GM19452 (cell line): ENCODE results near the gene CEPT1.

Experiments used
- ATAC-seq: cut with Tn5 transposase; IDR thresholded peaks from one replicate; pipeline ENCODE4 v1.9.1; 2021; ENCODE audit not compliant: unreplicated experiment

CEPT1 gene

GRCh38 chr1:111225717-111226400 is 85.8 kb downstream of the CEPT1 start:
- ATAC-seq: no peak

- no peak for ATAC-seq
These were observed 87.4 kb downstream of the CEPT1 start, which contains the start of gene CHI3L2 for GRCh38 chr1:111227434-111227833. TSS of gene CHI3L2 (plus strand) at chr1:111227713. CDS start at chr1:111227730, 17 bp downstream.

GRCh38 chr1:111227851-111228747 is 88.1 kb downstream of the CEPT1 start:
- no peak for ATAC-seq

- ATAC-seq: no peak
These were observed 88.7 kb downstream of the CEPT1 start for GRCh38 chr1:111228748-111229126.

GRCh38 chr1:111232134-111232533 is 92.1 kb downstream of the CEPT1 start:
- no peak for ATAC-seq

GRCh38 chr1:111234258-111234657 is 94.2 kb downstream of the CEPT1 start:
- no peak for ATAC-seq
